ENCODE measurements around the gene MED20.

DNA sequence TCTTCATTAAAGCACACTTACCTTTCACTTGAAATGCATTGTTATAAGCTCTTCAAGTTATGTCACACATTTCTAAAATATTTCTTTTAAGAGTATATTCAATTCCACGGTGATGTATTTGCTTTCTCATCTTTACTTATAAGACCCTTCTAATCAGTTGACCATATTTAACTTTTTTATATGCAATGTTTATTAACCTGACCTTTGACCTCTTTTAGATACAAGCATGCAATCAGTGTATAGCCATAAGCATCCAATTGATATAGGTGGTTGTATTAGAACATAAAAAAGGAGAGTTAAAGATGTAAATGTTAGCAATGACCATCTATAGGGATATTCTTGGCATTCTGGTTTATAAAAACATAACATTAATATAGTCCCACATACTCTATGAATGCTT is 35.0 kb downstream of the MED20 start:
- TF ChIP-seq, protein P1, sequence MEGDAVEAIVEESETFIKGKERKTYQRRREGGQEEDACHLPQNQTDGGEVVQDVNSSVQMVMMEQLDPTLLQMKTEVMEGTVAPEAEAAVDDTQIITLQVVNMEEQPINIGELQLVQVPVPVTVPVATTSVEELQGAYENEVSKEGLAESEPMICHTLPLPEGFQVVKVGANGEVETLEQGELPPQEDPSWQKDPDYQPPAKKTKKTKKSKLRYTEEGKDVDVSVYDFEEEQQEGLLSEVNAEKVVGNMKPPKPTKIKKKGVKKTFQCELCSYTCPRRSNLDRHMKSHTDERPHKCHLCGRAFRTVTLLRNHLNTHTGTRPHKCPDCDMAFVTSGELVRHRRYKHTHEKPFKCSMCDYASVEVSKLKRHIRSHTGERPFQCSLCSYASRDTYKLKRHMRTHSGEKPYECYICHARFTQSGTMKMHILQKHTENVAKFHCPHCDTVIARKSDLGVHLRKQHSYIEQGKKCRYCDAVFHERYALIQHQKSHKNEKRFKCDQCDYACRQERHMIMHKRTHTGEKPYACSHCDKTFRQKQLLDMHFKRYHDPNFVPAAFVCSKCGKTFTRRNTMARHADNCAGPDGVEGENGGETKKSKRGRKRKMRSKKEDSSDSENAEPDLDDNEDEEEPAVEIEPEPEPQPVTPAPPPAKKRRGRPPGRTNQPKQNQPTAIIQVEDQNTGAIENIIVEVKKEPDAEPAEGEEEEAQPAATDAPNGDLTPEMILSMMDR (IDR thresholded peaks at IDR 0.05), result no peak
- TF ChIP-seq EP300 (IDR thresholded peaks at IDR 0.05) (no peak), POLR2A (IDR thresholded peaks at IDR 0.05) (no peak)
